ENCODE measurements around the gene SDK1.

SDK1 gene

GRCh38 chr7:3649250-3649649 is 348.2 kb downstream of the SDK1 start:
- Histone ChIP-seq H3K4me1 (ENCODE audit: control insufficient read depth in 1 of 2, insufficient read depth in 1 of 2, low read depth in 1 of 2, low read length in 1 of 2) (peaks cover 0 to 6% of the 10 kb centered on the region in 2 experiments), H3K27me3 (no peaks in the 10 kb centered on the region), H3K4me3 (ENCODE audit: low read depth in 1 of 2, low read length in 1 of 2) (no peak overlapping the region), H3K27ac (no peak overlapping the region), H3K9me3 (no peaks in the 10 kb centered on the region), H3K36me3 (no peaks in the 10 kb centered on the region)
- TF ChIP-seq CTCF (IDR thresholded peaks at IDR 0.05), result no peak

- Histone ChIP-seq H3K4me3 (ENCODE audit: low read depth in 1 of 2, low read length in 1 of 2) (no peak overlapping the region), H3K27ac (no peak overlapping the region), H3K27me3 (no peaks in the 10 kb centered on the region), H3K36me3 (no peaks in the 10 kb centered on the region), H3K9me3 (no peaks in the 10 kb centered on the region), H3K4me1 (ENCODE audit: control insufficient read depth in 1 of 2, insufficient read depth in 1 of 2, low read depth in 1 of 2, low read length in 1 of 2) (peaks cover 0 to 6% of the 10 kb centered on the region in 2 experiments)
- TF ChIP-seq CTCF (IDR thresholded peaks at IDR 0.05), result no peak
Measured at GRCh38 chr7:3649678-3650440, 348.8 kb downstream of the SDK1 start.

- Histone ChIP-seq H3K4me3 (ENCODE audit: low read depth in 1 of 2, low read length in 1 of 2) (no peak overlapping the region), H3K9me3 (no peaks in the 10 kb centered on the region), H3K36me3 (no peaks in the 10 kb centered on the region), H3K27me3 (no peaks in the 10 kb centered on the region), H3K4me1 (ENCODE audit: control insufficient read depth in 1 of 2, insufficient read depth in 1 of 2, low read depth in 1 of 2, low read length in 1 of 2) (peaks cover 0 to 6% of the 10 kb centered on the region in 2 experiments), H3K27ac (no peak overlapping the region)
- no peak for TF ChIP-seq CTCF (IDR thresholded peaks at IDR 0.05)
Measured at GRCh38 chr7:3650844-3651243, 349.8 kb downstream of the SDK1 start.

GRCh38 chr7:3655635-3656034 is 354.6 kb downstream of the SDK1 start:
- Histone ChIP-seq H3K9me3 (no peaks in the 10 kb centered on the region), H3K36me3 (no peaks in the 10 kb centered on the region), H3K4me1 (ENCODE audit: control insufficient read depth in 1 of 2, insufficient read depth in 1 of 2, low read depth in 1 of 2, low read length in 1 of 2) (peaks cover 0 to 4% of the 10 kb centered on the region in 2 experiments), H3K27ac (no peak overlapping the region), H3K27me3 (no peaks in the 10 kb centered on the region), H3K4me3 (ENCODE audit: low read depth in 1 of 2, low read length in 1 of 2) (no peak overlapping the region)
- no peak for TF ChIP-seq CTCF (IDR thresholded peaks at IDR 0.05)

GRCh38 chr7:3657206-3657605 is 356.2 kb downstream of the SDK1 start:
- peaks cover 0 to 13% of the 10 kb centered on the region in 2 experiments for H3K4me1 ChIP-seq (ENCODE audit: control insufficient read depth in 1 of 2, insufficient read depth in 1 of 2, low read depth in 1 of 2, low read length in 1 of 2)
- H3K27ac ChIP-seq, result no peak overlapping the region
- no peak overlapping the region for H3K4me3 ChIP-seq (ENCODE audit: low read depth in 1 of 2, low read length in 1 of 2)
- no peaks in the 10 kb centered on the region for H3K9me3 ChIP-seq
- no peaks in the 10 kb centered on the region for H3K27me3 ChIP-seq
- H3K36me3 ChIP-seq, result no peaks in the 10 kb centered on the region
- TF ChIP-seq CTCF (IDR thresholded peaks at IDR 0.05), result no peak
